Fibroblast of the conjunctiva (primary cell): ENCODE measurements around the gene TTC3.

Experiments
- DNase-seq: peaks from one replicate; pipeline ENCODE4 v3.0.0-alpha.2; 2010; ENCODE audit warnings: low read depth

The TTC3 gene

GRCh38 chr21:37155186-37155585 lies 82.1 kb downstream of the TTC3 start:
- DNase-seq, result no peak

DNA sequence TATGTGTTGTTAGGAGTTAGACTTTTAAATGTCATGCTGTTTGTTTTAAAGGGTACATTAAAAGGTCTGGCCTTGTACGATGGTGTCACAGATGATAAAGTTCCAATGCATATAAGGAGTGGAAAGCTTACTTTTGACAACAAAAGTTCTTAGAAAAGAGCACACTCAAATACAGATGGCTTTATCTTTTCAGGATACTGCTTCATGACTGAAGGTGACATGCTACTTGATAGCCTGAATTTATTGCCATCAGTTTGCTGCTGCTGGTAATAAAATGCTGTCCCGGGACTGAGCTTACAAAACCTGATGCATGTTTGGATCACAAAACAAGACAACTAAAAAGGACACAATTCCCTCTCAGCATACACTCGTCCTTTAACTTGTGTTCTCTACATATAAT lies 84.9 kb downstream of the TTC3 start:
- no peak for DNase-seq

DNA sequence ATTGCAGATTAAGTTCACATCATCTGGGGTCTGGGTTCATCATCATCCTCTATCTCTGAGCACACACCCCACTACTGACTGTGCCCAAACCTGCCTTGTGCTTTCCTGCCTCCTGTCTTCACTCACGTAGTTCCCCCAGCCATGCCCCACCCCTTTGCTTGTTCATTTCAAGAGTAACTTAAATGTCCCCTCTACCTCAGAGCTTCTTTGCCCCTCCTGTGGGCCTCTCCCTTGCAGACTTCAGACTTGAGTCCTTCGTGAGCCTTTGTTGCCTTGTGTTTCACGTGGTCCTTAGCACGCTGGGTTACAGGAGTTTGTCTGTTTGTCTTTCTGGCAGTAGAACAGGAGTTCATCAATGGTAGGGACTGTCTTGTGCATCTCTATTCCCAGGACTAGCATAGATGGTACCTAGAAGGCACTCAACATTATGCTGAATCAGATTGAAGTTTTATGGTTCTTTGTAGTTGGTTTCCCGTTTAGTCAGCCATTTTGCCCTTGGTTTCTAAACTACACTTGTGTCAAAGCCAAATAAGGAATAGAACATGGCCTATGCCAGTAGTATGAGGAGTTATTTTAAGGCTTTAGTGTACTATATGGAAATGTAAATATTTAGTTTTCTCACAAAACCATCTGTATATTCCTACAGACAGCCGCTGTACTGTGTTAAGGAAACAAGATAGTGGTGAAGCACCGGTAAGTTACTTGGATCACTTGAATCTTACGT lies 86.2 kb downstream of the TTC3 start:
- DNase-seq, result no peak

DNA sequence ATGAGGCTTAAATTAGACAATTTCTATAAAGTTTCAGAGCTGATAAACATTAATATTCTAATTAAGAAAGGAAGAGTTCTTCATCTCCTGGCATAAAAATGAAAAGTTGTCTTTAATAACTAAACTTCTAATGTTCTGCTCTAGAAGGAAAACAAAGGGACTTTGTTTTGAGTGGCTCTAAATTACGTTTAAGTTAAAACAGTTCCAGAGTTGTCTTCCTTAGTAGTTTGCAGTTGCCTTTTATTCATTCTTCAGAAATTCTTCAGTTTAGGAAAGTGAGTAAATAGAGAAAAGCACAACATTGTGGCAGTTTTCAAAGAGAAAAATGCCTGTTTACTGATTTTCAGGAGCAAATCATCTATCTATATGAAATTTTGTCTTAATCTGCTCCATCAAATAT lies 86.9 kb downstream of the TTC3 start:
- DNase-seq, result no peak

DNA sequence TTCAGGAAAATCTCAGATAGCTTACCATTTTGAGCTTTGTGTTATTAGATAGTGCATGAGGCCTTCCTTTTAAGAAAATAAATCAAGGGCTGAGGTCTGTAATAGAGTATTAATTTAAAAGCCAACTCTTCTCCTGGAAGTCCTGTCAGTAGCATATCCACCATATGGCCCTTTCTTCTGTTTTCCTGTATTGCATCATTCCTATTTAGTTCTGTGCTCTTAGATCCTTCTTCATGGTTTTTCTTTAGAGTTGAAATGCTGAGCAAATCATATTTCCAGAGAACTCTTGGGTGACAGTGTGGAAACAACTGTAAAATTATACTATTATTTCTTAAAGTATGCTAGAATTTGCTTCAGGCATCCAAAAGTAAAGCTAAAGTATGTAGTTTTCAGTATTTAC lies 91.7 kb downstream of the TTC3 start:
- DNase-seq, result peak; percentile 37

DNA sequence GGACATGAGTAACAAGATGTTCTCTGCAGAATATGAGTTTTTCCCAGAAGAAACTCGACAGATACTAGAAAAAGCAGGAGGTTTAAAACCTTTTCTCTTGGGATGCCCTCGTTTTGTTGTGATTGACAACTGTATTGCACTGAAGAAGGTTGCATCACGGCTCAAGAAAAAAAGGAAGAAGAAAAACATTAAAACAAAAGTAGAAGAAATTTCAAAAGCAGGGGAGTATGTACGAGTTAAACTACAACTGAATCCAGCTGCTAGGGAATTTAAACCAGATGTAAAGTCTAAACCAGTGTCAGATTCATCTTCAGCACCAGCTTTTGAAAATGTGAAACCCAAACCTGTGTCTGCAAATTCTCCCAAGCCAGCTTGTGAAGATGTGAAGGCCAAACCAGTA lies 92.5 kb downstream of the TTC3 start:
- DNase-seq, result peak; percentile 51

- DNase-seq, result no peak
Observed at GRCh38 chr21:37166733-37167132, 93.7 kb downstream of the TTC3 start.

GRCh38 chr21:37168666-37169065 lies 95.6 kb downstream of the TTC3 start:
- no peak for DNase-seq

DNA sequence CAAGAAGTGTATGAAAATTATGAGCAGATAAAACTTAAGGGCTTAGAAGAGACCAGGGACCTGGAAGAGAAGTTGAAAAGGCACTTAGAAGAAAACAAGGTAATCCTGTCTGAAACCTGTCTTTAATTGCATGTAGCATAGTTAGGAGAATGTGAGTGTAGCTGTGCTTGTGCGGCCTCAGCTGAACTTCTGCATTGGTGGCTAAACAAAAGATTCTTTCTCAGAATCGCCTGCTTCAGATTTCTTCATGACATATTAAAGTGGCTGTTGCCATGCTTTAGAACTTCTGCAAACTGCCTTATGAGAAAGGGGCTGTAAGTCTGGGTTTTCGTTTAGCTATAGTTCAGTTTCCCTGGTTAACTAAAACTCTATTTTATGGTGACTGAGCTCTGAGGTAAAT lies 99.6 kb downstream of the TTC3 start:
- no peak for DNase-seq

DNA sequence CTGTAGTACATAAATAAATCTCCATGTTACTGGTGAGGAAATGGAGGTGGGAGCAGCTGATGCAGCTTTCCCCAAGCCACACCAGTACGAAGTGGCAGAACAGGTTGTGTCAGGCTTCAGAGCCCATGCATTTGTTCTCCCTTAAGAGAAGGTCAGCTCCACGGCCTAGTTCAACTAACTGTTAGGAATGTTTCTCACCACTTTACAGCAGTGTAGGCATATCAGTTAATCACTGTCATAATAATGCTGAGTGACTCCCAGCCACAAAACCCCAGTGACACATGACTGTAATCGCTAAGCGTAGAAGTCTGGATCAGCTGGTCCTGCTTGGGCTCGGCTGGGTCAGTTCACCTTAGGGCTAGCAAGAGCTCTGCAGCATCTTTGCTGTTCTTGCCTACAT lies 103.7 kb downstream of the TTC3 start:
- DNase-seq, result no peak

DNA sequence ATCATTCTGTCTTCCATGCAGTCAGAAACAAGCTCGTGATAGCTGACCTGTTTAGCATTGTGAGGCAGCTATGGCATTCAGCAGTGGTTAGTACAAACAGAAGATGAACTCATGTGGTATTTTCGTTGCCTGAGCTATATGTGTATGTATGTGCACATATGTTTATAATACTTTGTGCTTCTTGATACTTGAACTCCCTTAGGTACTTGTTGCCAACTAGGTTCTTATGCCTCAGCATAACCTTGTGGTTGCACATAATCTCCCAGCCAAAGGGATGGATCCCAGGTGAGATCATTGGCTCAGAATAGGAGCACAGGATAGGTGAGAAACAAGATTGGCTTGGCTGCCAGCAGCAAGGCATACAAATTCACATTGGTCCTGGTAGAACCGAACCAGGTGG lies 108.0 kb downstream of the TTC3 start:
- DNase-seq, result no peak

DNA sequence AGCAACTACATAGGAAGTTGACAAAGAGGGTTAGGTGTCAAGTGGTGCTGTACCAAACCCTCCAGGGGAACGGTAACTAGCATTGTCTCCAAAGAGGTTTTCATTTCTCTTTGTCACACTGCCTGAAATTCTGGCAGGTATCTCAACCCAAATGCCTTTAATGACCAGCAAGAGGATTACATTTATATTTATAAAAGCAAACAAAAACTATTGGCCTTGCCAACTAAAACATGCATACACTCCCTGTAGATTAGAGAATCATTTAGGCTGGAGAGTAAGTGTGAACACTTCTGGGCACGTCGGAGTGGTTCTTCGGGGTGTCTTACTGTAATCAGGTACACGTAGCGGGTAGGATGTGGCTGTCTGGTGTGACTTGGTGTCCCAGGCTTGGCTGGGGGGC lies 109.2 kb downstream of the TTC3 start:
- DNase-seq, result no peak

DNA sequence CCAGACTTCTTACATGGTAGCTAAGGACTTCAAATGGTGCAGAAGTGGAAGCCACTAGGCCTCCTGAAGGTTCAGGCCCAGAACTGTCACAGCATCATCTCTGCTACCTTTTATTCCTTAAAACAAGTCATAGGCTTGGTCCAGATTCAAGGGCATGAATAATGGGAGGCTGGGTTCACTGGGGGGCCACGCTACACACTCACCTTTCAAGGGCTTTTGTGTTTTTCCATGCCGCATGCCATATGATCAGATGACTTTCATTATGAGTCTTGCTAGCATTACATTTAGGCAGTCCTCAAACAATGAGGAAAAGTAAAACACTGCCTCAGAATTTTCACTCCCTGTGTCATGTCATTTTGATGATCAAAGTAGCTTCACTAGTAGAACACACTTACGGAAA lies 110.7 kb downstream of the TTC3 start:
- no peak for DNase-seq

DNA sequence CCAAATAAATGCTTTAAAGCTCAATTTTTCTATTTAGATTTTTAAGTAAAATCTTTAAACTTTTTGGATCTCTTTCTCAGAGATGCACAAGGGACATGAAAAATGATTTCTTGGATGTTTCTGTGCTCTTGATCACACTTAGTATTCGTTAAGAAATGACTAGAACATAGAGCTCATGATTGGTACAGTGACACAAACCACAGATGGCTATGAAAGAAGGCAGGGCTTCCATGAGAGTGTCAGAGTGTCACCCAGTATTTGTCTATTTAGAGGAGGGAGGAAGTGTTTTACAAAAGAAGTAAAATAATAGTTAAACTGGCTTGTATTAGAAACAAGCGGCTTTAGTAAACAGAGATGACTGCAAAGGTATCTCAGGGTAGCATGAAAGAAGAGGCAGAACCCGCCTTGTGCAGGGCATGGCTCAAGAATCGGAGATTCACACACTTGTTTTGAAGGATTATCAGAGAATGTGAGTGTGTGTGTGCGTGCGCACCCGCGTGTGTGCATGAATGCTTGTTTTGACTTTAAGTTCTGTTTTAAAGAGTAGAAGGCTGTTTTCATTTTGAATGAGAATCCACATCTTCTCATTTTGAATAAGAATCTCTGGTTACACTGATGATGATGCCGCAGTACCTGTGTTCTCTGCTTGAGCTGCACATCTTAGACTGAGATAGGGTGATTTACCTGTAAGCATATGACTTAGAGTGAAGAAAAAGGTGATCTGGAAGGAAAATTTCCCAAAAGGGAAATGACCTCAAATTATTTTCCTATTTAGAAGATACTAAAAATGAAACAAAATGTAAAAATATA lies 111.9 kb downstream of the TTC3 start:
- no peak for DNase-seq

DNA sequence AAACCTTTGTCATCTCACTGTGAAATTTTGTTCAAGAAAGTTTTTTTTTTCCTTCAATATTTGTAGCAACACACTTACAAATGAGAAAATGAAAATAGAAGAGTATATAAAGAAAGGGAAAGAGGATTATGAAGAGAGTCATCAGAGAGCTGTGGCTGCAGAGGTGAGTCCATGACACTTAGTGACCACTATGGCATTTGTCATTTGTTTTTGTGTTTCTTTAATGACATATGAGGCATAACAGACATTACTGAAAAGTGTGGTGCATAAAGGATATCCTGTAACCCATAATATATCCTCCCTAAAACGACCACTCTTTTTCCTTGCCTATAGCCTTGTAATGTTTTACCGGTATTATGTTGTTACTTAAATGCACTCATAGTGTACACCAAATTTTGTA lies 113.9 kb downstream of the TTC3 start:
- no peak for DNase-seq

GRCh38 chr21:37188825-37189224 lies 115.8 kb downstream of the TTC3 start:
- no peak for DNase-seq

- no peak for DNase-seq
Observed at GRCh38 chr21:37192019-37192418, 119.0 kb downstream of the TTC3 start.

DNA sequence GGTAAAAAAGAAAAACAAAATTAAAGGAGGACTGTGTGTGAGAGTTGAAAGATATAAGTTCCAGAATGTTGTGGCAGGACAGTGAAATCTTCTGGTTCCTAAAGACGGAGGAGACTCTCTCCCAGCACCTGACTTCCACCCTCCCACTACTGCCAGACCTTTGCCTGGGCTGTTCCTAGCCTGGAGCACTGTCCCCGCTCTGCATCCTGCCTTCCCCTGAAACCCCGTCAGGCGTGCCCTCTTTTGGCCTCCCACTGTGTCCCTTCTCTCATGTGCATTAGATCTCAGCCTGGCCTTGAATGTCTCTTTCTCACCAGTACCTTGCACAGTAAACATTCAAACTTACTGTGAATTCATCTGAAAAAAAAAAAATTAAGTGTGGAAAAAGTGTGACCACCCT lies 120.0 kb downstream of the TTC3 start:
- DNase-seq, result no peak

DNA sequence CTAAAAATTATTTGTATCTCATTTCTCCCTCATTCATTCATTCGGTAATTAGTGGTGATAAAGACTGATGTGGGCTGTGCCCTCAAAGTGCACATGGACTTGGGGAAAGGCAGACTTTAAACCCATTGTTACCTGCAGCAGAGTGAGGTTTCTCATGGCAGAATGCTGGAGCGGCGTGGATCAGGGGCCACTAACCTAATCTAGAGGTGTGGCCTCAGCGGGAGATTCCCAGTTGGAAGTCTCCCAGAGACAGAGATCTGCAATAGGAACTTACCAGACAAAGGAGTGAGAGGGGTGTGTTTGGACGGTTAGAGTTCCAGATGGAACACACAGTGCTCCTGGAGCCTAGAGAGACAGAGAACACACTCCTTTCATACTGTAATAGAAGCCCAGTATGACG lies 120.6 kb downstream of the TTC3 start:
- DNase-seq, result no peak

DNA sequence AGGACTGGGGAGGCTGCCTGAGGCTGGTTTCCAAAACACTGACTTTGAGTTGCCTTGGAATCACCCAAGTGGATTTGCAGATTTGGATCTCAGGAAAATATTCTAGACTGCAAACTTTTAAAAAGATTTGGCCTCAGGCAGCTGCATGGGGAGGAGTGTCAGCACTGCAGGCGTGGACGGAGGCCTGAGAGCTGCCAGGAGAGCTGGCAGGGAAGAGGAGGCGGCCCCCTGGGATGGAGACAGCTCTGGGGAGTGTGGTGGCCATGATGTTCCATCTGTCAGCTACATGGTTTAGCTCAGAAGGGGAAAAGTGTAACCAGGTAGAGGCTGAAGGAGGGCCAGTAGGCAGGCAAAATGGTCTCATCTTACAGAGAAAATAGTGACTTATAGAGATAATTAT lies 122.0 kb downstream of the TTC3 start:
- no peak for DNase-seq

DNA sequence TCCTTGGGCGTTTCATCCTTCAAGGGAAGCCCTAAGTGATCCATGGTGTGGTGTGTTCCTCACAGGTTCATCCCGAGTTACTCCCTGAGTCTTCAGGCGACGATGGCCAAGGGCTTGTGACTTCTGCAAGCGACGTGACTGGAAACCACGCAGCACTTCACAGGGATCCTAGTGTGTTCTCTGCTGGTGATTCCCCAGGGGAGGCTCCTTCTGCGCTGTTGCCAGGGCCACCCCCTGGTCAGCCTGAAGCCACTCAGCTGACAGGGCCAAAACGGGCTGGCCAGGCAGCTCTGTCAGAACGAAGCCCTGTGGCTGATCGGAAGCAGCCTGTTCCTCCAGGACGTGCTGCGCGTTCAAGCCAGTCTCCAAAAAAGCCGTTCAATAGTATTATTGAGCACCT lies 122.6 kb downstream of the TTC3 start:
- no peak for DNase-seq

DNA sequence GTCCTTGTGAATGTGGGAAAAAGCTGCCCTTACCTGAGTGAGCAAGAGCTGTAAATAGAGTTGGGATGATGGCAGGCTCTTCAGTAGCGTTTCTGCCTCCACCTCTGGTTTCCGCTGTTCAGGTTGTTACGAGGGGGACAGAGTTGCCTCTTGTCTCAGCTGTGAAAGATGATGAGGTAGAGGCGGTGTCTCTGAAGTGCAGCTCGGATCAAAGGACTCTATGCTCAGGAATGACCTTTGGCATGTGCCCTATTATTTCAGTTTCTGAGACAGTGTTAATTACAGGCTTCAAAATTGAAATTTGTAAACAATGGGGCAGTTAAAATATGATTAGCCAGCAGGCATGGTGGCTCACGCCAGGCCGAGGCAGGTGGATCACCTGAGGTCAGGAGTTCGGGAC lies 123.8 kb downstream of the TTC3 start:
- no peak for DNase-seq

GRCh38 chr21:37197746-37198145 lies 124.7 kb downstream of the TTC3 start:
- no peak for DNase-seq
